ENCODE results near the gene MBTPS2. TPM values are rescaled to one million over a fixed set of nuclear protein-coding genes. Genes with fewer than 3 reads are reported as not detected.
"Not testable (repeated sequence)": the region's sequence is repeated elsewhere in the genome, so short reads cannot be mapped to it uniquely, and the experiment has no call there.

The MBTPS2 gene
- polyA plus RNA-seq, 3 donors: 30.8 to 34.4 (median 32.7) TPM

- peak in 5 of 11 donors; percentile 0 to 5 (median 3) for DNase-seq (ENCODE audit: extremely low read depth in 1 of 11, low read depth in 9 of 11, low spot score in 4 of 11)
Observed at GRCh38 chrX:21838937-21839333, 482 bp upstream of the MBTPS2 start.

- DNase-seq (ENCODE audit: extremely low read depth in 1 of 11, low read depth in 9 of 11, low spot score in 4 of 11): peak in 6 of 11 donors; percentile 0 to 6 (median 2)
Observed at GRCh38 chrX:21840193-21840545, 752 bp downstream of the MBTPS2 start.

- no peak for DNase-seq (ENCODE audit: extremely low read depth in 1 of 11, low read depth in 9 of 11, low spot score in 4 of 11)
Observed at GRCh38 chrX:21843179-21843578, 3.8 kb downstream of the MBTPS2 start.

GRCh38 chrX:21845096-21845495, 5.7 kb downstream of the MBTPS2 start:
- no peak for DNase-seq (ENCODE audit: extremely low read depth in 1 of 11, low read depth in 9 of 11, low spot score in 4 of 11)

- no peak for DNase-seq (ENCODE audit: extremely low read depth in 1 of 11, low read depth in 9 of 11, low spot score in 4 of 11)
Observed at GRCh38 chrX:21847342-21847741, 7.9 kb downstream of the MBTPS2 start.

GRCh38 chrX:21853578-21853977, 14.2 kb downstream of the MBTPS2 start:
- DNase-seq (ENCODE audit: extremely low read depth in 1 of 11, low read depth in 9 of 11, low spot score in 4 of 11): no peak

- DNase-seq (ENCODE audit: extremely low read depth in 1 of 11, low read depth in 9 of 11, low spot score in 4 of 11): no peak
Observed at GRCh38 chrX:21855937-21856415, 16.6 kb downstream of the MBTPS2 start, which contains the start of gene YY2. TSS of gene YY2 (plus strand) at chrX:21855987. CDS start at chrX:21856485, 498 bp downstream.

GRCh38 chrX:21856504-21856903, 17.1 kb downstream of the MBTPS2 start:
- no peak for DNase-seq (ENCODE audit: extremely low read depth in 1 of 11, low read depth in 9 of 11, low spot score in 4 of 11)

- DNase-seq (ENCODE audit: extremely low read depth in 1 of 11, low read depth in 9 of 11, low spot score in 4 of 11): no peak
Observed at GRCh38 chrX:21863241-21863640, 23.8 kb downstream of the MBTPS2 start.

- no peak for DNase-seq (ENCODE audit: extremely low read depth in 1 of 11, low read depth in 9 of 11, low spot score in 4 of 11)
Observed at GRCh38 chrX:21865436-21865835, 26.0 kb downstream of the MBTPS2 start.

GRCh38 chrX:21870494-21870893, 31.1 kb downstream of the MBTPS2 start:
- DNase-seq (ENCODE audit: extremely low read depth in 1 of 11, low read depth in 9 of 11, low spot score in 4 of 11): no peak

- no peak for DNase-seq (ENCODE audit: extremely low read depth in 1 of 11, low read depth in 9 of 11, low spot score in 4 of 11)
Observed at GRCh38 chrX:21873063-21873775, 33.8 kb downstream of the MBTPS2 start.

- DNase-seq (ENCODE audit: extremely low read depth in 1 of 11, low read depth in 9 of 11, low spot score in 4 of 11): not testable (repeated sequence)
Observed at GRCh38 chrX:21874182-21874581, 34.8 kb downstream of the MBTPS2 start.

GRCh38 chrX:21875013-21875412, 35.6 kb downstream of the MBTPS2 start:
- DNase-seq (ENCODE audit: extremely low read depth in 1 of 11, low read depth in 9 of 11, low spot score in 4 of 11): no peak

- DNase-seq (ENCODE audit: extremely low read depth in 1 of 11, low read depth in 9 of 11, low spot score in 4 of 11): no peak
Observed at GRCh38 chrX:21881881-21882574, 42.6 kb downstream of the MBTPS2 start.

GRCh38 chrX:21883258-21883657, 43.8 kb downstream of the MBTPS2 start:
- DNase-seq (ENCODE audit: extremely low read depth in 1 of 11, low read depth in 9 of 11, low spot score in 4 of 11): peak in 1 of 11 donors; percentile 24

- DNase-seq (ENCODE audit: extremely low read depth in 1 of 11, low read depth in 9 of 11, low spot score in 4 of 11): no peak
Observed at GRCh38 chrX:21885568-21885967, 46.2 kb downstream of the MBTPS2 start.

GRCh38 chrX:21905313-21905712, 65.9 kb downstream of the MBTPS2 start:
- DNase-seq (ENCODE audit: extremely low read depth in 1 of 11, low read depth in 9 of 11, low spot score in 4 of 11): no peak

GRCh38 chrX:21905953-21906352, 66.5 kb downstream of the MBTPS2 start:
- no peak for DNase-seq (ENCODE audit: extremely low read depth in 1 of 11, low read depth in 9 of 11, low spot score in 4 of 11)

- DNase-seq (ENCODE audit: extremely low read depth in 1 of 11, low read depth in 9 of 11, low spot score in 4 of 11): peak in 5 of 11 donors; percentile 7 to 45 (median 29)
Observed at GRCh38 chrX:21907260-21907659, 67.8 kb downstream of the MBTPS2 start.

Measured in renal cortex interstitium (tissue), 11 donors.